RWPE2 (cell line): ENCODE measurements around the gene CASP12.
A peak's percentile ranks its signal among the peaks of the same experiment; 100 is the strongest.

ENCODE experiments used
- ATAC-seq: fragments of 200-7000 bp; cut with Tn5 transposase; 3 replicates; pipeline ENCODE4 v1.9.1; 2021; ENCODE audit warnings: low read depth
- DNase-seq: peaks from one replicate; pipeline ENCODE4 v3.0.0-alpha.2; 2020; ENCODE audit warnings: low spot score
- H3K27ac ChIP-seq: fragments of 450-650 bp; 2 replicates; pipeline ENCODE4 v1.5.1; 2017; ENCODE audit warnings: mild to moderate bottlenecking; ENCODE audit not compliant: poor library complexity, severe bottlenecking
- H3K27me3 ChIP-seq: fragments of 250-450 bp; sonication (Bioruptor Pico); 2 replicates; pipeline ENCODE4 v1.5.1; 2021; ENCODE audit warnings: mild to moderate bottlenecking, moderate library complexity; ENCODE audit not compliant: insufficient read depth, poor library complexity, severe bottlenecking
- H3K36me3 ChIP-seq: fragments of 250-450 bp; sonication (Bioruptor Pico); 2 replicates; pipeline ENCODE4 v1.5.1; 2020; ENCODE audit warnings: low read depth, mild to moderate bottlenecking, moderate library complexity
- H3K4me1 ChIP-seq: fragments of 250-450 bp; sonication (Bioruptor Pico); 2 replicates; pipeline ENCODE4 v1.5.1; 2021; ENCODE audit warnings: mild to moderate bottlenecking, moderate library complexity; ENCODE audit not compliant: insufficient read depth, poor library complexity, severe bottlenecking
- H3K4me3 ChIP-seq: fragments of 250-450 bp; sonication (Bioruptor Pico); 2 replicates; pipeline ENCODE4 v1.5.1; 2021; ENCODE audit warnings: mild to moderate bottlenecking, moderate library complexity; ENCODE audit not compliant: severe bottlenecking
- H3K9me3 ChIP-seq: fragments of 250-450 bp; sonication (Bioruptor Pico); 2 replicates; pipeline ENCODE4 v1.5.1; 2021; ENCODE audit warnings: mild to moderate bottlenecking, moderate library complexity; ENCODE audit not compliant: severe bottlenecking
- CTCF ChIP-seq: fragments of 450-650 bp; IDR thresholded peaks from one replicate; pipeline ENCODE4 v1.5.1; 2017; ENCODE audit warnings: mild to moderate bottlenecking, moderate library complexity; ENCODE audit not compliant: poor library complexity, severe bottlenecking

The CASP12 gene

GRCh38 chr11:104879514-104880190 is 18.6 kb downstream of the CASP12 start:
- ATAC-seq (no peak), DNase-seq (no peak)
- Histone ChIP-seq H3K4me3 (no peak overlapping the region), H3K27me3 (no peaks in the 10 kb centered on the region), H3K27ac (no peak overlapping the region), H3K36me3 (no peaks in the 10 kb centered on the region), H3K9me3 (no peaks in the 10 kb centered on the region), H3K4me1 (no peaks in the 10 kb centered on the region)
- no peak for TF ChIP-seq CTCF

- no peak for TF ChIP-seq CTCF
- H3K27ac ChIP-seq, result no peak overlapping the region
- ATAC-seq, result no peak
These were observed 21.3 kb downstream of the CASP12 start for GRCh38 chr11:104876861-104877431.

GRCh38 chr11:104876324-104876723 is 21.9 kb downstream of the CASP12 start:
- Histone ChIP-seq H3K4me1 (no peaks in the 10 kb centered on the region), H3K36me3 (no peaks in the 10 kb centered on the region), H3K27me3 (no peaks in the 10 kb centered on the region), H3K27ac (no peak overlapping the region), H3K4me3 (no peak overlapping the region), H3K9me3 (no peaks in the 10 kb centered on the region)
- DNase-seq (no peak), ATAC-seq (no peak)
- TF ChIP-seq CTCF, result no peak

More at GRCh38 chr11:104876861-104877431, 21.3 kb downstream of the CASP12 start:
- Histone ChIP-seq H3K4me1 (no peaks in the 10 kb centered on the region), H3K27me3 (no peaks in the 10 kb centered on the region), H3K36me3 (no peaks in the 10 kb centered on the region), H3K4me3 (no peak overlapping the region), H3K9me3 (no peaks in the 10 kb centered on the region)
- no peak for DNase-seq

GRCh38 chr11:104873252-104873651 is 25.0 kb downstream of the CASP12 start:
- no peaks in the 10 kb centered on the region for H3K9me3 ChIP-seq
- H3K4me1 ChIP-seq, result no peaks in the 10 kb centered on the region
- H3K27me3 ChIP-seq, result no peaks in the 10 kb centered on the region
- DNase-seq (no peak), ATAC-seq (no peak)
- no peak overlapping the region for H3K27ac ChIP-seq
- no peaks in the 10 kb centered on the region for H3K36me3 ChIP-seq
- H3K4me3 ChIP-seq, result no peak overlapping the region
- peak; percentile 17 for TF ChIP-seq CTCF

- Histone ChIP-seq H3K9me3 (no peaks in the 10 kb centered on the region), H3K4me3 (no peak overlapping the region), H3K4me1 (no peaks in the 10 kb centered on the region), H3K27ac (no peak overlapping the region), H3K36me3 (no peaks in the 10 kb centered on the region), H3K27me3 (no peaks in the 10 kb centered on the region)
- no peak for DNase-seq
- no peak for TF ChIP-seq CTCF
- no peak for ATAC-seq
These were observed 25.9 kb downstream of the CASP12 start for GRCh38 chr11:104872393-104872792.
